ENCODE results near the gene PRR16.
"Not testable (repeated sequence)": the region's sequence is repeated elsewhere in the genome, so short reads cannot be mapped to it uniquely, and the experiment has no call there.

Gene PRR16

DNA sequence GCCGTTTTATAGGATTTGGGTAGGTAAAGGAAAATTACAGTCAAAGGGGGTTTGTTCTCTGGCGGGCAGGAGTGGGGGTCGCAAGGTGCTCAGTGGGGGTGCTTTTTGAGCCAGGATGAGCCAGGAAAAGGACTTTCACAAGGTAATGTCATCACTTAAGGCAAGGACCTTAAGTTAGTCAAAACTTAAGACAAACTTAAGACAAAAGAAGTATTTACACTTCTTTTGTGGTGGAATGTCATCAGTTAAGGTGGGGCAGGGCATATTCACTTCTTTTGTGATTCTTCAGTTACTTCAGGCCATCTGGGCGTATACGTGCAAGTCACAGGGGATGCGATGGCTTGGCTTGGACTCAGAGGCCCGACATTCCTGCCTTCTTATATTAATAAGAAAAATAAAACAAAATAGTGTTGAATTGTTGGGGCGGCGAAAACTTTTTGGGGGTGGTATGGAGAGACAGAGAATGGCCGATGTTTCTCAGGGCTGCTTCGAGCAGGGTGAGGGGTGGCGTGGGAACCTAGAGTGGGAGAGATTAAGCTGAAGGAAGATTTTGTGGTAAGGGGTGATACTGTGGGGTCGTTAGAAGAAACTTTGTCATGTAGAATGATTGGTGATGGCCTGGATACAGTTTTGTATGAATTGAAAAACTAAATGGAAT is 233.7 kb downstream of the PRR16 start:
- not testable (repeated sequence) for ATAC-seq (replicated peaks; ENCODE audit: extremely low read depth, poor library complexity, severe bottlenecking); H3K4me3 Mint-ChIP-seq; DNase-seq (ENCODE audit: low spot score in 2 of 2); H3K4me1 Mint-ChIP-seq; H3K27me3 Mint-ChIP-seq; H3K27ac Mint-ChIP-seq (ENCODE audit: low read depth); H3K36me3 Mint-ChIP-seq (ENCODE audit: insufficient read depth)
- H3K9me3 Mint-ChIP-seq: peaks cover 44% of the 10 kb centered on the region

DNA sequence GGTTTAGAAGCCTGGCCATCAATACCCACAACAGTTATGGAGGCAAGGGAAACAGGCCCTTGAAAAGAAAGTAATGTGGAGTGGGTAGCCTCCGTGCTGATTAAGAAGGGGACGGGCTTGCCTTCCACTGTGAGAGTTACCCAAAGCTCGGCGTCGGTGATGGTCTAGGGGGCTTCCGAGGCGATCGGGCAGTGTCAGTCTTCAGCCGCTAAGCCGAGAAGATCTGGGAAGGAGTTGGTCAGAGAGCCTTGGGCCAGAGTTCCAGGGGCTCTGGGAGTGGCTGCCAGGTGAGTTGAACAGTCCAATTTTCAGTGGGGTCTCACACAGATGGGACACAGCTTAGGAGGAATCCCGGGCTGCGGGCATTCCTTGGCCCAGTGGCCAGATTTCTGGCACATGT is 236.6 kb downstream of the PRR16 start:
- H3K4me1 Mint-ChIP-seq; ATAC-seq (replicated peaks; ENCODE audit: extremely low read depth, poor library complexity, severe bottlenecking); H3K27me3 Mint-ChIP-seq; H3K27ac Mint-ChIP-seq (ENCODE audit: low read depth); DNase-seq (ENCODE audit: low spot score in 2 of 2); H3K36me3 Mint-ChIP-seq (ENCODE audit: insufficient read depth); H3K4me3 Mint-ChIP-seq: not testable (repeated sequence)
- peaks cover 40% of the 10 kb centered on the region for H3K9me3 Mint-ChIP-seq

DNA sequence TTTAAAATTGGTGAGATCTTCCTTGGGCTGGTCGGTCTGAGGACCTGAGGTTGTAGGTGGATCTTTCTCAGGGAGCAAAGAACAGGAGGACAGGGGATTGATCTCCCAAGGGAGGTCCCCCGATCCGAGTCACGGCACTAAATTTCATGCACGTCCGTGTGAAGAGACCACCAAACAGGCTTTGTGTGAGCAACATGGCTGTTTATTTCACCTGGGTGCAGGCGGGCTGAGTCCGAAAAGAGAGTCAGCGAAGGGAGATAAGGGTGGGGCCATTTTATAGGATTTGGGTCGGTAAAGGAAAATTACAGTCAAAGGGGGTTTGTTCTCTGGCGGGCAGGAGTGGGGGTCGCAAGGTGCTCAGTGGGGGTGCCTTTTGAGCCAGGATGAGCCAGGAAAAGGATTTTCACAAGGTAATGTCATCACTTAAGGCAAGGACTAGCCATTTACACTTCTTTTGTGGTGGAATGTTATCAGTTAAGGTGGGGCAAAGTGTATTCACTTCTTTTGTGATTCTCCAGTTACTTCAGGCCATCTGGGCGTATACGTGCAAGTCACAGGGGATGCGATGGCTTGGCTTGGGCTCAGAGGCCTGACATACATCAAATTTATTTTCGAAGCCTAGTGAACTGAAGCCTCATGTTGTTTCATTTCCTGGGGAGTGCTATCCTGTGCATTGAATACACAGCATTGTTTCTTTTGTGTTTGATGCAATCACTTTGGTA is 238.9 kb downstream of the PRR16 start:
- not testable (repeated sequence) for H3K27ac Mint-ChIP-seq (ENCODE audit: low read depth); H3K4me3 Mint-ChIP-seq; H3K36me3 Mint-ChIP-seq (ENCODE audit: insufficient read depth); H3K4me1 Mint-ChIP-seq; DNase-seq (ENCODE audit: low spot score in 2 of 2); H3K27me3 Mint-ChIP-seq; ATAC-seq (replicated peaks; ENCODE audit: extremely low read depth, poor library complexity, severe bottlenecking)
- peaks cover 32% of the 10 kb centered on the region for H3K9me3 Mint-ChIP-seq

DNA sequence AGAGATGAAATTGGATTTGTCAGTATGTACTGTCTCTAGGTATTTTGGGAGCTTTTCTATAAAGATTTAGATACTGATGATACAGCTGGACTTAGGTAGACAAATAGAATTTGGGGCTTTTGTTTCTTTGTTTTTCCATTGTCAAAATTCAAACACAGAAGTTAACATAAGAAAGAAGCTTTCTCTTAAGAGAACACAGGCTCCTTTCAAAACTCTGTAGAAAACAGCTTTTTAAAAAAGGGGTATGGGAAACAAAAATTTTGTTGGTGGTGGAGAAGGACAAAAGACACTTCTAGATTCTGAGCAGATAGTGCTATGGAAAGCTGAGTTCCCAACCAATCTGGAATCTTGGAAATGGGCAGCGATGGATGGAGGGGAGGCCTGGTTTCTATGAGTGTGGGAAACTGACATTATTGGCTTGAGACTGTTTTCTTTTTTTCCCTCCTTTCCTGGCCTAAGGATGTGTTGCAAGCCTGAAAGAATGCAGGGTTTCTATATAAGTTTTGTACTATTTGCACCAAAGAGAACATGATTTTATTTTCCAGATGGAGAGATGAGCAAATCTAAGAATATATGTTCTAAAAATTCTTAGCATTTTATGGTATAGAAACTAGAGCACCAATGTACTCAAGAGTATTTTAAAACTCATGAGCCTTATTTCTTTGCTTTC is 240.0 kb downstream of the PRR16 start:
- no peak for DNase-seq (ENCODE audit: low spot score in 2 of 2)

DNA sequence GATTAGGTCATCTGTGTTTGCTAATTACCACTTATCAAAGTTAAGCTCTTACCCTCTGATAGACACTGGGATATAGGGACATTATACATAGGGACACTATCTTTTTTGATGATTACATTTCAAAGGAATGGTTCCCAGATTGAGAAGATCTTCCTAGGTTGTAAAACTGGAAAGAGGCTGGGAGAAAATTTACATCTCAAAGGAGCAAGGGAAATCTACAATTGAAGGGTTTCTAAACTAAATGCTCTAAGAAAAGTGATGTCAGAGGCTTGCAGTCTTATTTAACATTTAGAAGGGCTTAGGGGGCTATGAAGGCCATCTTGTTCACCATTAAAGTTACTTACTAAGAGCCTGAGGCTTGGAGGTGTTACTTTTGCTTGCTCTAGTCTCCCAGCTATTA is 242.8 kb downstream of the PRR16 start:
- DNase-seq (ENCODE audit: low spot score in 2 of 2) (no peak), ATAC-seq (replicated peaks; ENCODE audit: extremely low read depth, poor library complexity, severe bottlenecking) (no peak)
- Mint-ChIP-seq H3K9me3 (peaks cover 8% of the 10 kb centered on the region), H3K36me3 (ENCODE audit: insufficient read depth) (no peaks in the 10 kb centered on the region), H3K4me3 (no peak overlapping the region), H3K4me1 (no peaks in the 10 kb centered on the region), H3K27ac (ENCODE audit: low read depth) (no peak overlapping the region), H3K27me3 (no peaks in the 10 kb centered on the region)

More for the DNA sequence above, 240.0 kb downstream of the PRR16 start:
- H3K4me3 Mint-ChIP-seq: no peak overlapping the region
- no peak for ATAC-seq (replicated peaks; ENCODE audit: extremely low read depth, poor library complexity, severe bottlenecking)
- no peaks in the 10 kb centered on the region for H3K4me1 Mint-ChIP-seq
- H3K27ac Mint-ChIP-seq (ENCODE audit: low read depth): no peak overlapping the region
- H3K9me3 Mint-ChIP-seq: peaks cover 26% of the 10 kb centered on the region
- no peaks in the 10 kb centered on the region for H3K36me3 Mint-ChIP-seq (ENCODE audit: insufficient read depth)
- no peaks in the 10 kb centered on the region for H3K27me3 Mint-ChIP-seq

DNA sequence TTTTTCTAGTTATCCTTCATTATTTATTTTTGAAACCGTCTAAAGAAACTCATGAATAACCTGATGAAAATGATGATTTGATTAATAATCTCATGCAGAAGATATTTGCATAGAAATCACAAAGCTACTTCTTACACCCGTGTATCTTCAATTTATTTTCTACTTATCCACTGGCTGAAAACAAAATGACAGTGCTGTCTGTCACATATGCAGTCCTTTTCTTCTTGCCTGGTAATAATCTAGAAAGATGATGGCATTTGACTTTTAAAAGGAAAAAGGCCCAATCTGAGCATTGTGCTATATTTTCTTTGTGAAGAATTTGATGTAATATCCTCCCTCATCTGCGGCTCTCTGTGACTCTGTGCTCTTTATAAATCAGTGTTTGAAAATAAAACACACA is 253.3 kb downstream of the PRR16 start:
- H3K4me1 Mint-ChIP-seq: no peaks in the 10 kb centered on the region
- H3K9me3 Mint-ChIP-seq: peaks cover 22% of the 10 kb centered on the region
- DNase-seq (ENCODE audit: low spot score in 2 of 2) (no peak), ATAC-seq (replicated peaks; ENCODE audit: extremely low read depth, poor library complexity, severe bottlenecking) (no peak)
- H3K4me3 Mint-ChIP-seq: no peak overlapping the region
- H3K36me3 Mint-ChIP-seq (ENCODE audit: insufficient read depth): no peaks in the 10 kb centered on the region
- no peaks in the 10 kb centered on the region for H3K27me3 Mint-ChIP-seq
- no peak overlapping the region for H3K27ac Mint-ChIP-seq (ENCODE audit: low read depth)

DNA sequence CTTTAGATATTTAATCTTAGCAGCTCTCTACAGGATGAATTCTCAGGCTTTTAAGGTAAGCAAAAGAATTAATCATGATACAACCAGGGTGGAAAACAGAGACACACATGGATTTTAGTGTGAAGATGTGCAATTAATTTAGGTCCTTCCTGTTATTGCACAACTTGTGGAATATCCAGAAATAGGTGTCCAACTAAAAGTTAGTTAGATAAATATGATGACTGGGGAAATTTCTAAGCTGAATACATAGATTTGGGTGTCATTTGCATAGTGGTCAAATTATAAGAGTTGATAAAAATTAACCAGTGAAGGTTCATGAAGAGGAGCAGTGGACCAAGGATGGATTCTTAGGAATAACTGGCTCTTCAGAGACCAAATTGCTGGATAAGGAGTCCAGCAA is 266.1 kb downstream of the PRR16 start:
- H3K36me3 Mint-ChIP-seq (ENCODE audit: insufficient read depth): no peaks in the 10 kb centered on the region
- no peaks in the 10 kb centered on the region for H3K27me3 Mint-ChIP-seq
- H3K9me3 Mint-ChIP-seq: peaks cover 5% of the 10 kb centered on the region
- DNase-seq (ENCODE audit: low spot score in 2 of 2) (no peak), ATAC-seq (replicated peaks; ENCODE audit: extremely low read depth, poor library complexity, severe bottlenecking) (no peak)
- H3K4me3 Mint-ChIP-seq: no peak overlapping the region
- no peaks in the 10 kb centered on the region for H3K4me1 Mint-ChIP-seq
- no peak overlapping the region for H3K27ac Mint-ChIP-seq (ENCODE audit: low read depth)

DNA sequence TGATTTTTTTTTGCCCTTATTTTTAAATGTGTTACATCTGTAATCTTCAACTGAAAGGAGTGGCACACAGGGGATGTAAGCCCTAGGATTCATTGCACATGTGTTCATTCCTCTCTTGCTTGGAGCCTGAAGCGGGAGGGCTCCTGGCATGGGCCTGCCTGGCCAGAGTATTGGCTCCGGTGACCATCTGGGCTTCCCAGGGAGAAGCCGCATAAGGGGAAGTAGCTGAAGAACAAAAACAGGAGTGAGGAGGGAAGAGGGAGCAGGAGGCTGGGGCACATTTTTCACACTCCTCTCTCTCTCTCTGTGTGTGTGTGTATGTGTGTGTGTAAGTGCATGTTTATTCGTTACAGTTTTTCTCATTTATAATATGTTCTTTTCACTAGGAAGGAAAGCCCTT is 269.9 kb downstream of the PRR16 start:
- ATAC-seq (replicated peaks; ENCODE audit: extremely low read depth, poor library complexity, severe bottlenecking) (no peak), DNase-seq (ENCODE audit: low spot score in 2 of 2) (no peak)
- Mint-ChIP-seq H3K4me1 (no peaks in the 10 kb centered on the region), H3K27me3 (no peaks in the 10 kb centered on the region), H3K9me3 (peaks cover 15% of the 10 kb centered on the region), H3K4me3 (no peak overlapping the region), H3K36me3 (ENCODE audit: insufficient read depth) (no peaks in the 10 kb centered on the region), H3K27ac (ENCODE audit: low read depth) (no peak overlapping the region)

DNA sequence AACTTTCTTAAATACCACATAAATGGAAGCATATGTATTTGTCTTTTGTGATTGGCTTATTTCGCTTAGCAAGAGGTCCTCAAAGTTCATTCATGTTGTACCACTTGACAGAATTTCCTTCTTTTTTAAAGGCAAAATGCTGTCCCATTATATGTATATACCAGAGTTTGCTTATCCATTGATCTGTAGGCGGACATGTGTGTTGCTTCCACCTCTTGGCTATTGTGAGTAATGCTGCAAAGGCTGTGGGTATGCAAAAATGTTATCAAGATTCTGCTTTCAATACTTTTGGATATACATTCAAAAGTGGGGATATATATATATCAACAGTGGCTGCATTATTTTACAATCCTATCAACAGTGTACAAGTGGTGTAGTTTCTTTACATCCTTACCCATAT is 271.0 kb downstream of the PRR16 start:
- no peaks in the 10 kb centered on the region for H3K27me3 Mint-ChIP-seq
- no peaks in the 10 kb centered on the region for H3K4me1 Mint-ChIP-seq
- no peak overlapping the region for H3K4me3 Mint-ChIP-seq
- ATAC-seq (replicated peaks; ENCODE audit: extremely low read depth, poor library complexity, severe bottlenecking) (no peak), DNase-seq (ENCODE audit: low spot score in 2 of 2) (no peak)
- H3K27ac Mint-ChIP-seq (ENCODE audit: low read depth): no peak overlapping the region
- H3K36me3 Mint-ChIP-seq (ENCODE audit: insufficient read depth): no peaks in the 10 kb centered on the region
- H3K9me3 Mint-ChIP-seq: peaks cover 15% of the 10 kb centered on the region

Data from central memory CD8-positive, alpha-beta T cell (primary cell).